ENCODE measurements around the gene MANEA. TPM values are rescaled to one million over a fixed set of nuclear protein-coding genes. Genes with fewer than 3 reads are reported as not detected.

The MANEA gene
- total RNA-seq, 1 experiment from 2014 or later, result 13.9 TPM

DNA sequence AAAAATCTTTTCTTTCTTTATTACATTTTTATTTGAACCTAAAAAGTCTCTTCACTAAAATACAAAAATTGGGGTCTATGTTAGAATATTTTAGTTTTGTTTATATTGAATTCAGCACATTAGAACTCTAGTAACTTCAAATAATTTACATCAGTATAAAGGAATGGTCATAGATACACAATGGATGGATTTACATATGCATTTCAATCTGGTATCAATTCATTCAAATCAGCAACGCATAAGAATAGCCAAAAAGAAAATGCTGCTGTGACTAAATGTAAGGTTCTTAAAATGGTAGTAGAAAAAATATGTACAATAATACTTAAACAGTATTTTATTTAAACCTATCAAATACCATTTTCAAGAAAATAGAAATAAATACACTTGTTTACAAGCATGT, 47.6 kb upstream of the MANEA start:
- TF ChIP-seq SRF (IDR thresholded peaks at IDR 0.05; ENCODE audit: low read depth) (no peak), CBX3 (IDR thresholded peaks at IDR 0.05; ENCODE audit: low read depth) (no peak), SP1 (IDR thresholded peaks at IDR 0.05; ENCODE audit: low read depth) (no peak), RAD21 (IDR thresholded peaks at IDR 0.05; ENCODE audit: low read depth) (no peak), ELF1 (IDR thresholded peaks at IDR 0.05; ENCODE audit: borderline replicate concordance, low read depth) (no peak), JUND (IDR thresholded peaks at IDR 0.05) (no peak), ZFX (IDR thresholded peaks at IDR 0.05) (no peak)
- TF ChIP-seq, protein P1, sequence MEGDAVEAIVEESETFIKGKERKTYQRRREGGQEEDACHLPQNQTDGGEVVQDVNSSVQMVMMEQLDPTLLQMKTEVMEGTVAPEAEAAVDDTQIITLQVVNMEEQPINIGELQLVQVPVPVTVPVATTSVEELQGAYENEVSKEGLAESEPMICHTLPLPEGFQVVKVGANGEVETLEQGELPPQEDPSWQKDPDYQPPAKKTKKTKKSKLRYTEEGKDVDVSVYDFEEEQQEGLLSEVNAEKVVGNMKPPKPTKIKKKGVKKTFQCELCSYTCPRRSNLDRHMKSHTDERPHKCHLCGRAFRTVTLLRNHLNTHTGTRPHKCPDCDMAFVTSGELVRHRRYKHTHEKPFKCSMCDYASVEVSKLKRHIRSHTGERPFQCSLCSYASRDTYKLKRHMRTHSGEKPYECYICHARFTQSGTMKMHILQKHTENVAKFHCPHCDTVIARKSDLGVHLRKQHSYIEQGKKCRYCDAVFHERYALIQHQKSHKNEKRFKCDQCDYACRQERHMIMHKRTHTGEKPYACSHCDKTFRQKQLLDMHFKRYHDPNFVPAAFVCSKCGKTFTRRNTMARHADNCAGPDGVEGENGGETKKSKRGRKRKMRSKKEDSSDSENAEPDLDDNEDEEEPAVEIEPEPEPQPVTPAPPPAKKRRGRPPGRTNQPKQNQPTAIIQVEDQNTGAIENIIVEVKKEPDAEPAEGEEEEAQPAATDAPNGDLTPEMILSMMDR (IDR thresholded peaks at IDR 0.05 in 2 of 3, conservative IDR thresholded peaks at IDR 0.05 in 1 of 3; ENCODE audit: borderline replicate concordance in 1 of 3, insufficient read depth in 1 of 3, low read depth in 2 of 3, low read length in 2 of 3), result no peak
- ChIA-PET CTCF (no interaction called here), POLR2A (no interaction called here), RAD21 (ENCODE audit: low non-redundant PET in 1 of 2, low total read pairs in 2 of 2, uncharacterized antibody in 2 of 2, unreplicated experiment in 2 of 2) (no interaction called here)
- no peak overlapping the region for H3K27ac ChIP-seq (ENCODE audit: low read depth, low read length)
- no peak overlapping the region for H3K9ac ChIP-seq (ENCODE audit: low read length)
- no peak overlapping the region for H3K4me3 ChIP-seq (replicated peaks in 1 of 2; ENCODE audit: low read depth in 1 of 2, low read length in 2 of 2)
- H3K4me1 ChIP-seq (ENCODE audit: control insufficient read depth in 1 of 2, insufficient read depth in 2 of 2, low read length in 2 of 2), result no peaks in the 10 kb centered on the region
- H3K9me3 ChIP-seq (ENCODE audit: control insufficient read depth in 1 of 2, insufficient read depth in 1 of 2, low read depth in 1 of 2, low read length in 2 of 2), result no peaks in the 10 kb centered on the region
- ATAC-seq (no peak), DNase-seq (ENCODE audit: low read depth, low spot score) (no peak)
- H2AFZ ChIP-seq (ENCODE audit: low read depth, low read length, poor library complexity, severe bottlenecking), result no peak overlapping the region
- no TSS peak for BruUV-seq (replicated peaks)
- intact Hi-C loops (cut with micrococcal nuclease), result no loop called here
- no peaks in the 10 kb centered on the region for H4K20me1 ChIP-seq (ENCODE audit: insufficient read depth)
- H3K27me3 ChIP-seq (ENCODE audit: insufficient read depth, low read length), result no peaks in the 10 kb centered on the region
- no peaks in the 10 kb centered on the region for H3K9me2 ChIP-seq (ENCODE audit: insufficient read depth)
- H3K4me2 ChIP-seq (ENCODE audit: low read length), result no peak overlapping the region
- no peaks in the 10 kb centered on the region for H3K36me3 ChIP-seq (ENCODE audit: control insufficient read depth in 1 of 2, insufficient read depth in 2 of 2, low read length in 2 of 2)
- H3K79me2 ChIP-seq (ENCODE audit: insufficient read depth, low read length), result no peaks in the 10 kb centered on the region

DNA sequence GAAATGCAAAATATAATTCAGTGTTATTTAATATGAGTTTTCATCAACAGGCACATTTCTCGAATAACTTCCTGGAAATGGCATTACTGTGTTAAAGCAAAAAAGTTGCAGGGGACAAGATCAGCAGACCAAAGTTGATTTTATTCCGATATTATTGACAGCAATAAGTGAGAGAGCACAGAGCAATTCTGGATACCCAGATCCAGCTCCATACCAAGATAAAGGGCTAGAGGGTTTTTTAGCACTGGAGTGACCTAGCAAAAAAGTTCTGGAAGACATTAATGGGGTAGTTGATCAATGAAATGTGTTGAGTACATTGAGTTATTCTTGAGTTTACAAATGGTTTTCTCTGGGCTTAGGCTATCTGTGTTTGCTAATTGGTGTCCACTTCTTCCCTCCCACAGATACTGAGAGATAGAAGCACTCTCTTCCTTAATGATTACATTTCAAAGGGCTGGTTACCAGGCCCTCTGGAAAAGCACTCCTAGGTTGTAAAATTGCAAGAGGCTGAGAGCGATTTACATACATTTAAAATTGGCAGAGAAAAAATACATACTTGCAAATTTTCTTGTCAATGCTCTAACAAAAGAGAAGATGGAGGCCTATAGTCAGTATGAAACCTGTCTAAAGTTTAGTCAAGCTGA, 47.0 kb upstream of the MANEA start:
- Histone ChIP-seq H3K9ac (ENCODE audit: low read length) (no peak overlapping the region), H4K20me1 (ENCODE audit: insufficient read depth) (no peaks in the 10 kb centered on the region), H2AFZ (ENCODE audit: low read depth, low read length, poor library complexity, severe bottlenecking) (no peak overlapping the region), H3K9me3 (ENCODE audit: control insufficient read depth in 1 of 2, insufficient read depth in 1 of 2, low read depth in 1 of 2, low read length in 2 of 2) (no peaks in the 10 kb centered on the region), H3K27ac (ENCODE audit: low read depth, low read length) (no peak overlapping the region), H3K79me2 (ENCODE audit: insufficient read depth, low read length) (no peaks in the 10 kb centered on the region), H3K9me2 (ENCODE audit: insufficient read depth) (no peaks in the 10 kb centered on the region), H3K27me3 (ENCODE audit: insufficient read depth, low read length) (no peaks in the 10 kb centered on the region), H3K4me3 (replicated peaks in 1 of 2; ENCODE audit: low read depth in 1 of 2, low read length in 2 of 2) (no peak overlapping the region), H3K4me1 (ENCODE audit: control insufficient read depth in 1 of 2, insufficient read depth in 2 of 2, low read length in 2 of 2) (no peaks in the 10 kb centered on the region), H3K36me3 (ENCODE audit: control insufficient read depth in 1 of 2, insufficient read depth in 2 of 2, low read length in 2 of 2) (no peaks in the 10 kb centered on the region), H3K4me2 (ENCODE audit: low read length) (no peak overlapping the region)
- no TSS peak for BruUV-seq (replicated peaks)
- ChIA-PET CTCF (no interaction called here), POLR2A (no interaction called here), RAD21 (ENCODE audit: low non-redundant PET in 1 of 2, low total read pairs in 2 of 2, uncharacterized antibody in 2 of 2, unreplicated experiment in 2 of 2) (no interaction called here)
- intact Hi-C loops (cut with micrococcal nuclease), result no loop called here
- DNase-seq (ENCODE audit: low read depth, low spot score) (no peak), ATAC-seq (no peak)
- TF ChIP-seq TCF7L2 (IDR thresholded peaks at IDR 0.05; ENCODE audit: borderline replicate concordance, extremely low read depth, insufficient read depth, insufficient read length) (no peak), CBX3 (IDR thresholded peaks at IDR 0.05; ENCODE audit: low read depth) (no peak), SP1 (IDR thresholded peaks at IDR 0.05; ENCODE audit: low read depth) (no peak), CEBPB (IDR thresholded peaks at IDR 0.05; ENCODE audit: low read depth) (no peak), EGR1 (IDR thresholded peaks at IDR 0.05; ENCODE audit: low read depth) (no peak), EZH2phosphoT487 (IDR thresholded peaks at IDR 0.05; ENCODE audit: borderline replicate concordance) (no peak), RAD21 (IDR thresholded peaks at IDR 0.05; ENCODE audit: low read depth) (no peak), YY1 (IDR thresholded peaks at IDR 0.05; ENCODE audit: extremely low read depth, insufficient replicate concordance, low read depth, low read length) (no peak), SRF (IDR thresholded peaks at IDR 0.05; ENCODE audit: low read depth) (no peak), FOSL1 (IDR thresholded peaks at IDR 0.05; ENCODE audit: low read depth) (no peak), ZNF274 (IDR thresholded peaks at IDR 0.05; ENCODE audit: low read depth, low read length) (no peak)
- TF ChIP-seq, protein P1 (IDR thresholded peaks at IDR 0.05 in 2 of 3, conservative IDR thresholded peaks at IDR 0.05 in 1 of 3; ENCODE audit: borderline replicate concordance in 1 of 3, insufficient read depth in 1 of 3, low read depth in 2 of 3, low read length in 2 of 3), result no peak
- TF ChIP-seq, protein P2, sequence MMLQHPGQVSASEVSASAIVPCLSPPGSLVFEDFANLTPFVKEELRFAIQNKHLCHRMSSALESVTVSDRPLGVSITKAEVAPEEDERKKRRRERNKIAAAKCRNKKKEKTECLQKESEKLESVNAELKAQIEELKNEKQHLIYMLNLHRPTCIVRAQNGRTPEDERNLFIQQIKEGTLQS (IDR thresholded peaks at IDR 0.05), result no peak
- TF ChIP-seq, protein P3, sequence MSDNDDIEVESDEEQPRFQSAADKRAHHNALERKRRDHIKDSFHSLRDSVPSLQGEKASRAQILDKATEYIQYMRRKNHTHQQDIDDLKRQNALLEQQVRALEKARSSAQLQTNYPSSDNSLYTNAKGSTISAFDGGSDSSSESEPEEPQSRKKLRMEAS (IDR thresholded peaks at IDR 0.05), result no peak
